NOMO-1 treated with dmso at 0.1 percent for 144 hours (cell line): ENCODE results near the gene OR52E8.

Source experiments
- DNase-seq: peaks from one replicate; lab custom pipeline; 2025; ENCODE audit not compliant: unreplicated experiment; lab: John Stamatoyannopoulos, UW

Gene OR52E8

GRCh38 chr11:5808500-5809121 lies 48.9 kb downstream of the OR52E8 start, which contains the start of gene OR52N2:
TSS of gene OR52N2 (plus strand) at chr11:5808924. CDS start at chr11:5820336, 11,412 bp downstream.
- peak; percentile 61 for DNase-seq

- DNase-seq: no peak
Measured at GRCh38 chr11:5807580-5807979, 49.9 kb downstream of the OR52E8 start.
